Epithelial cell of esophagus (primary cell): ENCODE results near the gene TM2D3.

Experiments
- DNase-seq: peaks from one replicate; pipeline ENCODE4 v3.0.0; 2010; ENCODE audit warnings: low read depth
- H3K4me3 ChIP-seq: 2 replicates; pipeline ENCODE4 v1.5.1; 2011; ENCODE audit warnings: mild to moderate bottlenecking, low read length, control low read depth
- TF ChIP-seq, protein P1 (sequence below): IDR thresholded peaks from 2 replicates; pipeline ENCODE4 v1.5.1; 2011; ENCODE audit warnings: low read depth, mild to moderate bottlenecking, low read length, control low read depth, inconsistent platforms; ENCODE audit not compliant: insufficient read depth; ENCODE audit errors: missing control alignments

Gene TM2D3

DNA sequence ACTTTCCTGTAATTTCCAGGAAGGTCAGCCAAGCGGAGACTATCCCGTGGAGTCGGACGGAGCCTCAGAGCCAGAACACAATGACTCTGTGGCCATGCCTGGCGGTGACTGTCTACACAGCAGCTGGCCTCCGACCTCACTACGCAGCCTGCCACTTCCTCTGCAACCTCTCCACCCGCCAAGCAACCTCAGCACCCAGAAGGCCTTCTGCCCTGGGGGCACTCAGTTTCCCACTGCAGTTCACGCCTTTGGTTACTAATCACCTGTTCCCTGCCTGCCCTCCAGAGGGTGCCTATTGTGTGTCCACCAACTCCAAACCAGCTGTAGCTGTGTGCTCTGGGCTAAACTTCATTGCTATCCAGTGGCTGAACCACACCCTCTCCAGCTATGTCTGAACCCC, 44.0 kb downstream of the TM2D3 start:
- H3K4me3 ChIP-seq, result no peak overlapping the region
- TF ChIP-seq, protein P1, sequence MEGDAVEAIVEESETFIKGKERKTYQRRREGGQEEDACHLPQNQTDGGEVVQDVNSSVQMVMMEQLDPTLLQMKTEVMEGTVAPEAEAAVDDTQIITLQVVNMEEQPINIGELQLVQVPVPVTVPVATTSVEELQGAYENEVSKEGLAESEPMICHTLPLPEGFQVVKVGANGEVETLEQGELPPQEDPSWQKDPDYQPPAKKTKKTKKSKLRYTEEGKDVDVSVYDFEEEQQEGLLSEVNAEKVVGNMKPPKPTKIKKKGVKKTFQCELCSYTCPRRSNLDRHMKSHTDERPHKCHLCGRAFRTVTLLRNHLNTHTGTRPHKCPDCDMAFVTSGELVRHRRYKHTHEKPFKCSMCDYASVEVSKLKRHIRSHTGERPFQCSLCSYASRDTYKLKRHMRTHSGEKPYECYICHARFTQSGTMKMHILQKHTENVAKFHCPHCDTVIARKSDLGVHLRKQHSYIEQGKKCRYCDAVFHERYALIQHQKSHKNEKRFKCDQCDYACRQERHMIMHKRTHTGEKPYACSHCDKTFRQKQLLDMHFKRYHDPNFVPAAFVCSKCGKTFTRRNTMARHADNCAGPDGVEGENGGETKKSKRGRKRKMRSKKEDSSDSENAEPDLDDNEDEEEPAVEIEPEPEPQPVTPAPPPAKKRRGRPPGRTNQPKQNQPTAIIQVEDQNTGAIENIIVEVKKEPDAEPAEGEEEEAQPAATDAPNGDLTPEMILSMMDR, result no peak
- DNase-seq, result no peak

DNA sequence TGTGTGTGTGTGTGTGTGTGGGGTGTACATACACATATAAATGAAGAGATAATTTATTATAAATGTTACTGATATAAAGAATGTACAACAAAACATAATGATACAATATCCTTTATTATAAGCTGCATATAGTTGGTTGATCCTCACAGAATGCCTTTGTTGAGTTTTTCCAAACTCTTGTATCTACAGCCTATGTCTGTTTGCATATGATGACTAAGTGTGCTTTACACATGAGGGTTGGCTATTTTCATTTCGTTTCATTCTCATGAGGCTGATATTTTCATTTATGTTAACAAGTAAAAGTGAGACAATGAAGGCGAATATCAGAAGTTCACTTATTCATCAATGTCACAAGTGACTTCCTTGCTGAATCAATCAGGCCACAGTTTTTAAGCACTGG, 45.1 kb downstream of the TM2D3 start:
- no peak overlapping the region for H3K4me3 ChIP-seq
- TF ChIP-seq, protein P1, result no peak
- no peak for DNase-seq

DNA sequence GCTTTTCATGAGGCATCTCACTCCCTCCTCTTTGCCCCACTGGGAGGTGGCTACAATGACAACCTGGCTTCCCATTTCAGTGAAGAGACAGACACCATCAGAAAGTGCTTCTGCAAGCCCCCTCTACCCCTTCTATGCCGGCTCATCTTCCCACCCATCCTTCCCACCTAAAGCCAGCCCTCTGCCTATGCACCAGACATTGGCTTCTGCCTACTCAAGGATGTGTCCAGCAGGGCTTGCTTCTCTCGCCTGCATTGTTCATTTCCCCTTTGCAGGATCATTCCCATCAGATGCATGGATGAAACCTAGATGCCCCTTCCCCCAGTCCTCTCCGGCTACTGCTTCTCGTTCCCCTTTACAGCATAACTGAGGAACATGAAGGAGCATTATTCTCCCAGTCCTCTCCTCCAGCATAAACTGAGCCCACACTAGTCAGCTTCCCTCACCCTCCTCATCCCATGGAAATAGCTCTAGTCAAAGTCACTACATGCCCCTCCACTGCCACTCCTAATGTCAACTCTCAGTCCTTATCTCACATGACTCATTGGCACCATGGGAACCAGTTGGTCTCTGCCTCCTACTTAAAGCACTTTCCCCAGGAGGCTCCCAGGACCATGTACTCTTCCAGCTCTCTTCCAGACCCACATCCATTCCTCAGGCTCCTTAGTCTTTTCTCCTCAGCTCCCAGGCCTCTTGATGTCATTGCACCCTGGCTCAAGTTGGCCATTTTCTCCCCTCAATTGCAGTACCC, 47.9 kb downstream of the TM2D3 start:
- TF ChIP-seq, protein P1, result no peak
- no peak overlapping the region for H3K4me3 ChIP-seq
- no peak for DNase-seq

DNA sequence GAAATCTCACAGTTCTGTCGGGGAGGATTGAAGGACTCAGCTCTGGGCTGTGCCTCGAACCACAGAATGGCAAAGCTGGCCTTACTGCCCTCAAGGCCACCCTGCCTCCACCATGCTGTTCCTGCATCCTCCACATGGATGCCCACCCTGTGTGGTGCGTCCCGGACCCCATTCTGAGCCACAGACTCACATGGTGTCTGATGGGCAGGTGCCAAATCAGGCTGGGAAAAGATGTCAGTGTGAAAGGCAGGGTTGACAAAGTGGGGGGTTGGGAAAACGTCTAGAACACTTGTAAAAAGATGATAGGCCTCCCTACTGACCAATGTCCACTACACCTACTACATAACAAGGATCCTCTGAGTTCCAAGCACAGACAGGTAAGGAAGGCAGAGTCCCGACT, 49.4 kb downstream of the TM2D3 start:
- H3K4me3 ChIP-seq, result no peak overlapping the region
- TF ChIP-seq, protein P1, result no peak
- DNase-seq, result no peak

DNA sequence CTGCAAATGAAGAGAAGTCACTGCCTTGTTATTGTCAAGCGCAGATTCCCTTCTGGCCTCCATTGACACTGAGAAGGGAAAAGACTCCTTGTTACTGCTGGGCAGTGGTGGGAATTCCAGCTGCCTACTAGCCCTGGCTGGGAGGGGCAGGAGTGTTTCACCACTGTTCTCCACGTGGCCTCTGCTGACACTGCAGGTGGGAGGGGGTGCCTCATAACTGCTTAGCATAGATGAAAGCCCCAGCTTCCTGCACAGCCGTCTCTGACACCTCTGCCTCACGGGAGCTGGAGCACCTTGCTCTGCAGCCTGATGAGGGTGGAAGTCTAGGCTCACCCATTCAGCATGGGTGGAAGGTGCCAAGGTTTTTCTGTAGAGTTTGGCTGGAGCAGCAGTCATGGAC, 52.1 kb downstream of the TM2D3 start:
- DNase-seq, result peak; percentile 19
- H3K4me3 ChIP-seq, result no peak overlapping the region
- TF ChIP-seq, protein P1, result no peak

DNA sequence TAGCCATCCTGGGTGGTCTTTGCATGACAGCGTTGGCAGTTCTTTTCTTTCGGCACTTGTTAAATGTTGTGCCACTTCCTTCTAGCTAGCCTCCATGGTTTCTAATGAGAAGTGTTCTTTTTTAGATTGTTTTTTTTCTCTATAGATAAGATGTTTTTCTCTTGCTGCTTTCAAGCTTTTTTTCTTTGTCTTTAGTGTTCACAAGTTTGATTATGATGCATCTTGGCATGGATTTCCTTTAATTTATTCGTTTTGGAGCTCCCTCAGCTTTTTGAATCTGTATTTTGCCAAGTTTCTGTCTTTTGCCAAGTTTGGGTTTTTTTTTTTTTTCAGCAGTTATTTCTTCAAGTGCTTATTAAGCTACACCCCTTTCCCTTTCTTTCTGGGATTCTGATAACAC, 53.1 kb downstream of the TM2D3 start:
- TF ChIP-seq, protein P1, result no peak
- DNase-seq, result no peak
- no peak overlapping the region for H3K4me3 ChIP-seq

DNA sequence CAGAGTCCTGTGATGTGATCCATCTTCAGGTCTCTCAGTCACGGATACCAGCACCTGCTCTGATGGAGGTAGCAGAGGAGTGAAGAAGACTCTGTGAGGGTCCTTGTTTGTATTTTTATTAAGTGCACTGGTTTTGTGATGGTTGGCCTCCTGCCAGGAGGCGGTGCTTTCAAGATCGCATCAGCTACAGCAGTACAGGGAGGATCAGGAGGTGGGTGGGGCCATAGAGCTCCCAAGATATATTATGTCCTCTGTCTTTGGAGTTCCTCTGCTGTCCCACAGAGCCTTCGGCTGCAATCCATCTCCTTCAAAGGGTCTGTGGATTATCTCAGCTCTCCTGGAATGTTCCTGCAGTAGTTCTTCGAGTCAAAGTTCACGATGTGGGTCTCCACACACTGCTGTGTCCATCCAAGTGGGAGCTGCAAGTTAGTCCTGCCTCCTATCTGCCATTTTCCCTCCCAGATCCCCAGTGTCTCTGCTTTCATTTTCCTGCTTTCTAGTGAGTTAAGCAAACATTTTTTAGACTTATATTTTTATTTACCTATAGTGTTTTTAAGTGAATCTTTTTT, 54.7 kb downstream of the TM2D3 start:
- TF ChIP-seq, protein P1, result no peak
- no peak for DNase-seq

More for the DNA sequence above, 54.7 kb downstream of the TM2D3 start:
- H3K4me3 ChIP-seq, result no peak overlapping the region
